ENCODE data around the gene HPS4.

DNA sequence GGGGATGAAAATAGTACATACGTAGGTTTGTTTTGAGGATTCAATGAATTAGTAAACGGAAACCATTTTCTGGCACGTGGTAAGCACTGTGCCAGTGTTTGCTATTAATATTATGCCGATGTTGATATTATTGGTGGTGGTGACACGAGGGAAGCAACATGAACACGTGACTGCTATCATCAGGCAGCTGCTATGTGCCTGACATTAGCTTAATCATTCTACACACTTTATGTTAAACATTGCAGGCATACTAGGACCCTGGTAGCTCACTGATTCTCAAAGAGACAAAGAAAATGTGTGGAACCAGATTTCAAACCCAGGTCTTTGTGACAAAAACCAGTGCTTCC lies 750 bp upstream of the HPS4 start:
- TF ChIP-seq, protein P1, sequence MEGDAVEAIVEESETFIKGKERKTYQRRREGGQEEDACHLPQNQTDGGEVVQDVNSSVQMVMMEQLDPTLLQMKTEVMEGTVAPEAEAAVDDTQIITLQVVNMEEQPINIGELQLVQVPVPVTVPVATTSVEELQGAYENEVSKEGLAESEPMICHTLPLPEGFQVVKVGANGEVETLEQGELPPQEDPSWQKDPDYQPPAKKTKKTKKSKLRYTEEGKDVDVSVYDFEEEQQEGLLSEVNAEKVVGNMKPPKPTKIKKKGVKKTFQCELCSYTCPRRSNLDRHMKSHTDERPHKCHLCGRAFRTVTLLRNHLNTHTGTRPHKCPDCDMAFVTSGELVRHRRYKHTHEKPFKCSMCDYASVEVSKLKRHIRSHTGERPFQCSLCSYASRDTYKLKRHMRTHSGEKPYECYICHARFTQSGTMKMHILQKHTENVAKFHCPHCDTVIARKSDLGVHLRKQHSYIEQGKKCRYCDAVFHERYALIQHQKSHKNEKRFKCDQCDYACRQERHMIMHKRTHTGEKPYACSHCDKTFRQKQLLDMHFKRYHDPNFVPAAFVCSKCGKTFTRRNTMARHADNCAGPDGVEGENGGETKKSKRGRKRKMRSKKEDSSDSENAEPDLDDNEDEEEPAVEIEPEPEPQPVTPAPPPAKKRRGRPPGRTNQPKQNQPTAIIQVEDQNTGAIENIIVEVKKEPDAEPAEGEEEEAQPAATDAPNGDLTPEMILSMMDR (IDR thresholded peaks at IDR 0.05; ENCODE audit: low read depth, low read length), result no peak
- no peak for TF ChIP-seq POLR2A (IDR thresholded peaks at IDR 0.05; ENCODE audit: extremely low read depth, insufficient read length)
- TF ChIP-seq, protein P2, sequence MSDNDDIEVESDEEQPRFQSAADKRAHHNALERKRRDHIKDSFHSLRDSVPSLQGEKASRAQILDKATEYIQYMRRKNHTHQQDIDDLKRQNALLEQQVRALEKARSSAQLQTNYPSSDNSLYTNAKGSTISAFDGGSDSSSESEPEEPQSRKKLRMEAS (IDR thresholded peaks at IDR 0.05; ENCODE audit: low read depth, low read length), result peak; percentile 90
- no peak; the same call in 1 of the 2 replicates for TF ChIP-seq MYC (IDR thresholded peaks at IDR 0.05; ENCODE audit: low read depth, low read length)

Data from NB4 (cell line).